CD4-positive, alpha-beta T cell treated with Interleukin-21 for 1 hour (primary cell): ENCODE results near the gene ARHGEF28.

Source experiments
- DNase-seq: peaks from one replicate; pipeline ENCODE4 v3.0.0-alpha.2; 2020

The ARHGEF28 gene

DNA sequence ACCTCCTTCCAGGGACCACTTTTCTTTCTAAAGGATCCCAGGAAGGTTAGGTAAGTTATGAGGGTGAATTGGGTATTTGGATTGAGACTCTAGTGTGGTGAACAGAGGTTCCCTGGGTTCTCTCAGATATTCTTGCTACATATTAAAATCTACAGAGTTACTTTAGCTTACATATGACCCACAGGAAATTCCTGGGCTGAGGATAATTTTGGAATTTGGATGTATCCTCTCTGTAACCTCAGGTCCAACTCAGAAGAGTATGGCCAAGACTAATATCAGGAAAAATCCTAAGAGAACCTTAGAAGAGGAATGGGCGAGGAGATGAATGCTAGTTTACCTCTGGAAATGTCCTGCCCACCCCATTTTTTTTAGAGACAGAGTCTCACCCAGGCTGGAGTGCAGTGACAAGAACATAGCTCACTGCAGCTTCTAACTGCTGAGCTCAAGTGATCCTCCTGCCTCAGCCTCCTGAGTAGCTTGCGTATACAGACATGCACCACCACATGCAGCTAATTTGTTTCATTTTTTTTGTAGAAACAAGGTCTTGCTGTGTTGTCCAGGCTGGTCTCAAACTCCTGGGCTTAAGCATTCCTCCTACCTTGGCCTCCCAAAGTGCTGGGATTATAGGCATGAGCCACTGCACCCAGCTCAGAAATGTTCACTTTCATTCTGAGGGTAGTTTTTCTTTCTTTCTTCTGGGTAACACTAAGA, 196.4 kb downstream of the ARHGEF28 start:
- no peak for DNase-seq

GRCh38 chr5:73822989-73823339, 197.0 kb downstream of the ARHGEF28 start:
- no peak for DNase-seq

DNA sequence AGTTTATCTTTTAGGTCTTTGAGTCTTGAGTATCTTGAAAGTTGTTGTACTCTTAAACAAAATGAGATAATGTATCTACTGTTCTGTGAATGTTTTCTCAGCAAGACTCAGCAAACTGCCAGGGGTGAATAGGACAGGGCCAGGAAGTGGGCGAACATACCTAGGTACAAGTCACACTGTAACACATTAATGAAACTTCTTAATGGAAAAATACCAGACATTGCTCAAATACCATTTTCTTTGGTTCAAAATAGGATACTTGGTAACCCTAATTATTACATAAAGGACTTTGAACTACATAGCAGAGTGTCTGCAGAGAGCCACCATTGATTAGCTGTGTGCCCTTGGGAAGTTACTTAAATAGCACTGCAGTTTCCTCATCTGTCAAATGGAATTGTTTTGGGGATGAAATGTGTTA, 197.5 kb downstream of the ARHGEF28 start:
- no peak for DNase-seq

- no peak for DNase-seq
These were observed 199.2 kb downstream of the ARHGEF28 start for GRCh38 chr5:73825199-73825598.

- DNase-seq, result no peak
These were observed 199.7 kb downstream of the ARHGEF28 start for GRCh38 chr5:73825736-73826135.

- DNase-seq, result no peak
These were observed 200.5 kb downstream of the ARHGEF28 start for GRCh38 chr5:73826301-73827105.

GRCh38 chr5:73827106-73827450, 201.1 kb downstream of the ARHGEF28 start:
- no peak for DNase-seq

DNA sequence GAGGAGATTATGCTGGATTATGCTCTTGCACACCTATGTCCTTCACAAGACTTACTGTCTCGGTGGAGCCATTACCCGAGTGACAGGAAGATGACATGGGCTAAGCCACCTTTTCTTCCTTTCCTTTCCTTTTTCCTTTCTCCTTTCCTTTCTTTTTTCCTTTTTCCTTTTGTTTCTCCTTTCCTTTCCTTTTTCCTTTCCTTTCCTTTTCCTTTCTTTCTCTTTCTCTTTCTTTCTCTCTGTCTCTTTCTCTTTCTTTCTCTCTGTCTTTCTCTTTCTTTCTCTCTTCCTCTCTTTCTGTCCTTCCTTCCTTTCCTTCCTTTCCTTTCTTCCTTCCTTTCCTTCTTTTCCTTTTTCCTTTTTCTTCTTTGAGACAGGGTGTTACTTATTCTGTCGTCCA, 202.5 kb downstream of the ARHGEF28 start:
- DNase-seq, result no peak

- DNase-seq, result no peak
These were observed 204.7 kb downstream of the ARHGEF28 start for GRCh38 chr5:73830646-73831045.

GRCh38 chr5:73831066-73831465, 205.1 kb downstream of the ARHGEF28 start:
- DNase-seq, result no peak

- no peak for DNase-seq
These were observed 208.7 kb downstream of the ARHGEF28 start for GRCh38 chr5:73834693-73835092.

- no peak for DNase-seq
These were observed 209.7 kb downstream of the ARHGEF28 start for GRCh38 chr5:73835726-73836125.

GRCh38 chr5:73836607-73837006, 210.6 kb downstream of the ARHGEF28 start:
- DNase-seq, result no peak

GRCh38 chr5:73838901-73839300, 212.9 kb downstream of the ARHGEF28 start:
- no peak for DNase-seq

GRCh38 chr5:73841641-73842040, 215.6 kb downstream of the ARHGEF28 start:
- no peak for DNase-seq

DNA sequence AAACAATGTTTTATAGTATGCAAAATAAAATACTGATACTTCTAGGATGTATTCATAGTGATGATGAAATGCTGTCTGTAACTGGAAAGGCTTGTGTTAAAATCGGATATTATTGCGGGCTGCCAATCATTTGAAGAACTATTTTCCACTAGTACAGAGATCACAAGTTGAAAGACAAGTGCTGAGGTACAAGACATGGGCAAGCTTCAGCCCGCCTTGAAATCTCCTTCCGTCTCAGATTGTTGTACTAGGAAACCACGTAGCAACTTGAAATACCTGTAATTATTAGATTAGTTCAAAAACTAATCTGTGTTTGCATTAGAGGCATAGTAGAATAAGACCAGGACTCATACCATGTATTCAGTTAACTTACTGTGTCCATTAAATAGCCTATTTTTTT, 218.2 kb downstream of the ARHGEF28 start:
- DNase-seq, result no peak

GRCh38 chr5:73851471-73852181, 225.6 kb downstream of the ARHGEF28 start:
- DNase-seq, result no peak

DNA sequence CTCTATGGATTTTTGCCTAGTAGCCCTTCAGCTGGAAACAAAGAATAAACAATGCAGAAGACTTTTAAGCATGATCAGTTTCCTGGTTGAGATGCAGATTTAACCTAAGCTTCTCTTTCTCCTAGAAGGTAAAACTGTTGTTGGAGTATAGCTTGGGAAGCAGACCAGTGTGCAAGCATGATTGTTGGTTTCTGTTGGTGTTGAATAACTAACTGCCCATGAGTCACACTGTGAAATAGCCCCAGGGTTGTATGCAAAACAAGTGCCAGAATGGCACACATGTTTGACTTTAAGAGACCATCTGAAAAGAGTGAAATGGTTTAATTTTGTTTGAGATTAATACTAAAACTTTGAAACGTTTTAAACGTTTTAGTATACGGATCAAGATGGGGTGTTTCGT, 227.1 kb downstream of the ARHGEF28 start:
- no peak for DNase-seq

DNA sequence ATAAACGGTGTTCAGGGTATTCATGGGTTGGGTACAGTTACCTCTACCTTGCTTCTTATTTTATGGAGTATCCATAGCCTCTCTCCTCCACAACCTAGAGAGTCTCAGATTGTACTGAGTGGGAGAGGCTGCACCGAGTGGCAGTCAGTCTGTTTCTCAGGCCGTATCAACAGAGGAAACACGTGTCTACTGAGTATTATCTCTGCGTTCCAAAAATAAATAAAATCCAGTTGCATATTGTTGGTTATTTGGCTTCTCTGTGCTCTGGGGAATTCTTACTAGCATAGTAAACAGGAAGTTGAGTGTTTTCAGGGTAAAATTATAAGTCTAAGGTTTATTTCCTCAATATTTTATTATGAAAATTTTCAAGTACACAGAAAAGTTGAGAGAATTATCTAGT, 231.0 kb downstream of the ARHGEF28 start:
- DNase-seq, result no peak

- DNase-seq, result no peak
These were observed 231.4 kb downstream of the ARHGEF28 start for GRCh38 chr5:73857446-73857845.

DNA sequence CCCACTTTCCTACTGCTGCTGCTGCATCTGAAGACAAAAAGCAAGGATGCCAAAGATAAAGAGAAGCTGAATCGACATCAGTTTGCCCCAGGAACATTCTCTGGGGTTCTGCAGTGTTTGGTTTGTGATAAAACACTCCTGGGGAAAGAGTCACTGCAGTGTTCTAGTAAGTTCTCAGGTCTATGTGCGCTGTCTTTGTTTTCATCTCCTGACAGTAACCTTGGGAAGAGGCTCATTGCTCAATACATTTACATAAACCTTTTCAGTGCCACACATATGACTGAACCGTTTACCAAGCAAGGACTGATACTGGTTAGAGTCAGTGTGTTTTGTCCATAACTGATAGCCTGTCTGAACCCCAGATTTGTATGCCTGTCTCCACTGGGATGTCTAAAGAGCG, 232.1 kb downstream of the ARHGEF28 start:
- no peak for DNase-seq

- no peak for DNase-seq
These were observed 232.8 kb downstream of the ARHGEF28 start for GRCh38 chr5:73858776-73859175.

GRCh38 chr5:73859696-73860095, 233.7 kb downstream of the ARHGEF28 start:
- DNase-seq, result no peak
